Spleen (tissue), 7 donors: ENCODE measurements around the gene NFIB.

Experiments used
- CTCF ChIP-seq, 11 experiments: fragments of 200-600 bp in 7 of 11; fragments of 450-650 bp in 4 of 11; sonication (generic) in 4 of 11; IDR thresholded peaks in 8 of 11; conservative IDR thresholded peaks in 3 of 11; 1 replicate in 7 of 11; 2 replicates in 4 of 11; pipeline versions ENCODE4 v1.4.0 to v1.8.0; 2016 to 2021; ENCODE audit warnings: antibody characterized with exemption in 11 of 11, inconsistent platforms in 4 of 11, mild to moderate bottlenecking in 1 of 11
- POLR2A ChIP-seq, 3 donors: fragments of 450-650 bp; IDR thresholded peaks; one replicate each; pipeline ENCODE4 v1.5.1; 2017; ENCODE audit warnings: antibody characterized with exemption in 3 of 3, mild to moderate bottlenecking in 1 of 3
- POLR2AphosphoS5 ChIP-seq, 3 donors: sonication (generic); formaldehyde crosslinking; IDR thresholded peaks; one replicate each; pipeline ENCODE4 v1.5.1; 2017; ENCODE audit warnings: antibody characterized with exemption in 3 of 3
- donor health status: DM: no; HTN: no; CAD: no; lungs with moderate emphysema.
- donor health status: DM: no; HTN: no; CAD: no.
- donor health status: DM: no; HTN: no; CAD: no.

GRCh38 chr9:14258660-14259239, 55.2 kb downstream of the NFIB start:
- no peak for TF ChIP-seq CTCF (IDR thresholded peaks at IDR 0.05 in 8 of 11, conservative IDR thresholded peaks at IDR 0.05 in 3 of 11)
- no peak for TF ChIP-seq POLR2AphosphoS5 (IDR thresholded peaks at IDR 0.05)
- TF ChIP-seq POLR2A (IDR thresholded peaks at IDR 0.05), result no peak
